GM12891 (cell line): Measurements from ENCODE around the gene SLIT1.

Source experiments
- DNase-seq: peaks from one replicate; pipeline ENCODE4 v3.0.0; 2011; ENCODE audit warnings: low spot score; ENCODE audit not compliant: insufficient read length
- FAIRE-seq: peaks from 2 replicates; lab custom pipeline; 2011; peaks lifted over from hg19 to GRCh38; lab: Jason Lieb, UNC
- PAX5 ChIP-seq: IDR thresholded peaks from 2 replicates; pipeline ENCODE4 v1.6.1; 2011; ENCODE audit warnings: low read length, moderate library complexity, mild to moderate bottlenecking; ENCODE audit not compliant: insufficient read depth, severe bottlenecking
- POLR2A ChIP-seq: IDR thresholded peaks from 2 replicates; pipeline ENCODE4 v1.6.1; 2011; ENCODE audit warnings: low read depth, low read length, control low read depth
- POLR2AphosphoS5 ChIP-seq: IDR thresholded peaks from 2 replicates; pipeline ENCODE4 v1.6.1; 2011; ENCODE audit warnings: low read depth, low read length, control low read depth
- POU2F2 ChIP-seq: IDR thresholded peaks from 2 replicates; pipeline ENCODE4 v1.6.1; 2011; ENCODE audit warnings: low read depth, mild to moderate bottlenecking, control low read depth, low read length, moderate library complexity
- SPI1 ChIP-seq: IDR thresholded peaks from 2 replicates; pipeline ENCODE4 v1.6.1; 2011; ENCODE audit warnings: low read depth, low read length, control low read depth
- TAF1 ChIP-seq: IDR thresholded peaks from 2 replicates; pipeline ENCODE4 v1.6.1; 2011; ENCODE audit warnings: low read depth, low read length, control low read depth

Gene SLIT1

GRCh38 chr10:97165499-97165898 lies 20.3 kb downstream of the SLIT1 start:
- TF ChIP-seq POLR2AphosphoS5, result no peak
- TF ChIP-seq POLR2A, result no peak
- TF ChIP-seq PAX5, result no peak
- TF ChIP-seq TAF1, result no peak
- no peak for DNase-seq
- FAIRE-seq, result no peak

- DNase-seq (no peak), FAIRE-seq (no peak)
- no peak for TF ChIP-seq POLR2AphosphoS5
These were observed 21.8 kb downstream of the SLIT1 start for GRCh38 chr10:97163781-97164501.

- DNase-seq (no peak), FAIRE-seq (no peak)
- no peak for TF ChIP-seq POLR2AphosphoS5
- no peak for TF ChIP-seq PAX5
- no peak for TF ChIP-seq SPI1
- TF ChIP-seq POLR2A, result no peak
- TF ChIP-seq POU2F2, result no peak
- TF ChIP-seq TAF1, result no peak
These were observed 22.6 kb downstream of the SLIT1 start for GRCh38 chr10:97163181-97163580.

- no peak for TF ChIP-seq SPI1
- DNase-seq (no peak), FAIRE-seq (no peak)
These were observed 26.0 kb downstream of the SLIT1 start for GRCh38 chr10:97159646-97160305.

- FAIRE-seq (peak; percentile 86), DNase-seq (peak; percentile 31)
- TF ChIP-seq POLR2AphosphoS5 (no peak), PAX5 (no peak), SPI1 (no peak), POU2F2 (no peak), POLR2A (no peak), TAF1 (no peak)
These were observed 28.1 kb downstream of the SLIT1 start for GRCh38 chr10:97157578-97158095.

- TF ChIP-seq POLR2AphosphoS5 (no peak), PAX5 (no peak), SPI1 (peak; percentile 75), POLR2A (no peak), TAF1 (no peak), POU2F2 (no peak)
- DNase-seq, result no peak
- no peak for FAIRE-seq
These were observed 31.0 kb downstream of the SLIT1 start for GRCh38 chr10:97154781-97155180.

- no peak for FAIRE-seq
- no peak for DNase-seq
- TF ChIP-seq POU2F2, result no peak
- TF ChIP-seq TAF1, result no peak
- TF ChIP-seq PAX5, result no peak
- no peak for TF ChIP-seq POLR2AphosphoS5
- no peak for TF ChIP-seq SPI1
- TF ChIP-seq POLR2A, result no peak
These were observed 31.6 kb downstream of the SLIT1 start for GRCh38 chr10:97154162-97154561.

- DNase-seq (no peak), FAIRE-seq (no peak)
- no peak for TF ChIP-seq POLR2AphosphoS5
- TF ChIP-seq PAX5, result no peak
- no peak for TF ChIP-seq SPI1
- no peak for TF ChIP-seq TAF1
- TF ChIP-seq POU2F2, result no peak
- TF ChIP-seq POLR2A, result no peak
These were observed 32.4 kb downstream of the SLIT1 start for GRCh38 chr10:97153270-97153850.

GRCh38 chr10:97151307-97151914 lies 34.3 kb downstream of the SLIT1 start:
- FAIRE-seq (no peak), DNase-seq (no peak)
- TF ChIP-seq TAF1 (no peak), POLR2A (no peak), POLR2AphosphoS5 (no peak), PAX5 (no peak), POU2F2 (no peak), SPI1 (no peak)

GRCh38 chr10:97150616-97151015 lies 35.1 kb downstream of the SLIT1 start:
- no peak for FAIRE-seq
- TF ChIP-seq PAX5 (no peak), POU2F2 (no peak), SPI1 (no peak), POLR2A (no peak), TAF1 (no peak), POLR2AphosphoS5 (no peak)
- DNase-seq, result no peak
